ENCODE data around the gene ASCC1.

GRCh38 chr10:72104472-72105097 lies 111.5 kb downstream of the ASCC1 start:
- TF ChIP-seq CTCF (IDR thresholded peaks at IDR 0.05; ENCODE audit: insufficient read depth, low read length, poor library complexity, severe bottlenecking), result no peak
- no peak for TF ChIP-seq EZH2phosphoT487 (conservative IDR thresholded peaks at IDR 0.05; ENCODE audit: low read length)

Data from SU-DHL-6 (cell line).